Keratinocyte (primary cell): ENCODE data around the gene TBXAS1. TPM values are rescaled to one million over a fixed set of nuclear protein-coding genes. Genes with fewer than 3 reads are reported as not detected.

Source experiments
- DNase-seq: peaks from one replicate; pipeline ENCODE4 v3.0.0-alpha.2; 2011; ENCODE audit warnings: low read depth, missing footprints, low spot score
- FAIRE-seq: peaks from 2 replicates; lab custom pipeline; 2011; peaks lifted over from hg19 to GRCh38; lab: Jason Lieb, UNC
- H2AFZ ChIP-seq: 2 replicates; pipeline ENCODE4 v1.6.0; 2012; ENCODE audit warnings: low read length, control low read depth, inconsistent platforms; ENCODE audit not compliant: control insufficient read depth
- H3K27ac ChIP-seq: 2 replicates; pipeline ENCODE4 v1.5.1; 2011; ENCODE audit warnings: low read length; ENCODE audit not compliant: control insufficient read depth, insufficient read depth
- H3K27me3 ChIP-seq: 3 replicates; pipeline ENCODE4 v1.6.0; 2011; ENCODE audit warnings: low read length; ENCODE audit not compliant: control insufficient read depth, insufficient read depth; ENCODE audit errors: extremely low read depth
- H3K36me3 ChIP-seq, 2 experiments: 2 replicates in 1 of 2; 3 replicates in 1 of 2; pipeline ENCODE4 v1.5.1; 2011; ENCODE audit warnings: low read length in 2 of 2, mild to moderate bottlenecking in 1 of 2; ENCODE audit not compliant: control insufficient read depth in 2 of 2, insufficient read depth in 2 of 2; ENCODE audit errors: extremely low read depth in 1 of 2
- H3K4me1 ChIP-seq: 3 replicates; pipeline ENCODE4 v1.5.1; 2011; ENCODE audit warnings: low read length; ENCODE audit not compliant: control insufficient read depth, insufficient read depth; ENCODE audit errors: extremely low read depth
- H3K4me2 ChIP-seq: 3 replicates; pipeline ENCODE4 v1.6.0; 2011; ENCODE audit warnings: low read depth, low read length; ENCODE audit not compliant: control insufficient read depth, insufficient read depth; ENCODE audit errors: extremely low read depth
- H3K4me3 ChIP-seq, 3 experiments: fragments of 200-600 bp in 1 of 3; sonication (generic) in 1 of 3; 2 replicates in 2 of 3; 3 replicates in 1 of 3; pipeline ENCODE4 v1.5.1; 2011 to 2016; ENCODE audit warnings: low read length in 3 of 3, mild to moderate bottlenecking in 3 of 3, control low read depth in 2 of 3, inconsistent platforms in 1 of 3, low read depth in 1 of 3, mixed read lengths in 1 of 3, mixed run types in 1 of 3, moderate library complexity in 1 of 3; ENCODE audit not compliant: control insufficient read depth in 2 of 3, insufficient read depth in 2 of 3; ENCODE audit errors: extremely low read depth in 1 of 3
- H3K79me2 ChIP-seq: 2 replicates; pipeline ENCODE4 v1.6.0; 2012; ENCODE audit warnings: low read length; ENCODE audit not compliant: control insufficient read depth, insufficient read depth
- H3K9ac ChIP-seq: 3 replicates; pipeline ENCODE4 v1.6.0; 2011; ENCODE audit warnings: low read length; ENCODE audit not compliant: control insufficient read depth, insufficient read depth; ENCODE audit errors: extremely low read depth
- H3K9me1 ChIP-seq: 3 replicates; pipeline ENCODE4 v1.6.0; 2011; ENCODE audit warnings: low read length; ENCODE audit not compliant: control insufficient read depth, insufficient read depth; ENCODE audit errors: extremely low read depth
- H3K9me3 ChIP-seq: 2 replicates; pipeline ENCODE4 v1.5.1; 2012; ENCODE audit warnings: low read depth, low read length; ENCODE audit not compliant: control insufficient read depth
- H4K20me1 ChIP-seq: 3 replicates; pipeline ENCODE4 v1.6.0; 2011; ENCODE audit warnings: low read length; ENCODE audit not compliant: control insufficient read depth, insufficient read depth; ENCODE audit errors: extremely low read depth
- EZH2 ChIP-seq: IDR thresholded peaks from one replicate; pipeline ENCODE4 v1.6.1; 2012; ENCODE audit warnings: inconsistent platforms, mild to moderate bottlenecking, low read length, moderate library complexity
- dilution Hi-C: fragments of 300-500 bp; cut with MboI; formaldehyde crosslinking; loops from one replicate; pipeline ENCODE4 v1.7.0; 2020; ENCODE audit warnings: low sequenced_read_pairs; ENCODE audit not compliant: extremely low pct_ligation_motif_present
- polyA plus RNA-seq, 5 experiments: library from polyadenylated mRNA; depleted of rRNA in 3 of 5; stranded (reverse) in 3 of 5; stranded (forward) in 1 of 5; unstranded in 1 of 5; fragments of >200 nt; gene quantifications; 1 replicate in 1 of 5; 2 replicates in 3 of 5; 3 replicates in 1 of 5; pipeline versions ENCODE4 v1.2.1 to v1.2.3, GENCODE V29; 2011 to 2012; ENCODE audit warnings: missing spikeins in 2 of 5, low read depth in 1 of 5, low replicate concordance in 1 of 5
- TF ChIP-seq, protein P1 (sequence below), 3 experiments: IDR thresholded peaks in 1 of 3; conservative IDR thresholded peaks in 1 of 3; optimal IDR thresholded peaks in 1 of 3; 2 replicates in 2 of 3; 3 replicates in 1 of 3; pipeline versions ENCODE3 to v1.5.1; 2011; ENCODE audit warnings: low read length in 3 of 3, mild to moderate bottlenecking in 3 of 3, moderate library complexity in 2 of 3, control low read depth in 1 of 3, inconsistent platforms in 1 of 3; ENCODE audit not compliant: insufficient read depth in 2 of 3; ENCODE audit errors: extremely low read depth in 1 of 3

The TBXAS1 gene
- polyA plus RNA-seq, 1 donor (not counting 4 experiments of a cell fraction or from before 2014, with no cell fraction given) = 2.9 TPM

DNA sequence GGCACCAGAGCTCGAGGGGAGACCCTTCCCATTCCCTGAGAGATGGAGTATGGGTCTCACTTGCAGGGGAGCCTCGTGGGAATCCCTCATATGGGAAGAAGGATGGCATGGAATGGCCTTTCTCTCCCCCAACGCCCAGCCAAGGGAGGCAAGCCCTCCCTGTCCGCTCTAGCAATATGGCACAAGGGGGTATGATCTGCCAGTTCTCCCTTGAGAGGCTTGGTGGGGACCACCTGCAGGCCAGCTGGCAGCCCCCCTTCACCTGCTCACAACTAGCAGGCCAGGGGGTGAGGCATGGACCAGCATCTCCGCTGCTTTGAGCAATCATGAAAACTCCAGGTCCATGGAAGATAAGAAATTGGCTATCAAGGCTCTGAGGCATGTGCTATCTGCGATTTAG is 162.8 kb downstream of the TBXAS1 start:
- Histone ChIP-seq H3K4me1 (no peaks in the 10 kb centered on the region), H3K27ac (no peak overlapping the region), H4K20me1 (no peaks in the 10 kb centered on the region), H3K9me3 (no peaks in the 10 kb centered on the region), H3K4me3 (no peak overlapping the region), H3K27me3 (no peaks in the 10 kb centered on the region), H3K4me2 (no peak overlapping the region), H3K9ac (no peak overlapping the region), H3K36me3 (no peaks in the 10 kb centered on the region), H2AFZ (no peak overlapping the region), H3K79me2 (no peaks in the 10 kb centered on the region), H3K9me1 (no peaks in the 10 kb centered on the region)
- TF ChIP-seq, protein P1, sequence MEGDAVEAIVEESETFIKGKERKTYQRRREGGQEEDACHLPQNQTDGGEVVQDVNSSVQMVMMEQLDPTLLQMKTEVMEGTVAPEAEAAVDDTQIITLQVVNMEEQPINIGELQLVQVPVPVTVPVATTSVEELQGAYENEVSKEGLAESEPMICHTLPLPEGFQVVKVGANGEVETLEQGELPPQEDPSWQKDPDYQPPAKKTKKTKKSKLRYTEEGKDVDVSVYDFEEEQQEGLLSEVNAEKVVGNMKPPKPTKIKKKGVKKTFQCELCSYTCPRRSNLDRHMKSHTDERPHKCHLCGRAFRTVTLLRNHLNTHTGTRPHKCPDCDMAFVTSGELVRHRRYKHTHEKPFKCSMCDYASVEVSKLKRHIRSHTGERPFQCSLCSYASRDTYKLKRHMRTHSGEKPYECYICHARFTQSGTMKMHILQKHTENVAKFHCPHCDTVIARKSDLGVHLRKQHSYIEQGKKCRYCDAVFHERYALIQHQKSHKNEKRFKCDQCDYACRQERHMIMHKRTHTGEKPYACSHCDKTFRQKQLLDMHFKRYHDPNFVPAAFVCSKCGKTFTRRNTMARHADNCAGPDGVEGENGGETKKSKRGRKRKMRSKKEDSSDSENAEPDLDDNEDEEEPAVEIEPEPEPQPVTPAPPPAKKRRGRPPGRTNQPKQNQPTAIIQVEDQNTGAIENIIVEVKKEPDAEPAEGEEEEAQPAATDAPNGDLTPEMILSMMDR (optimal IDR thresholded peaks at IDR 0.05 in 1 of 3, IDR thresholded peaks at IDR 0.05 in 1 of 3, conservative IDR thresholded peaks at IDR 0.05 in 1 of 3; ENCODE audit: extremely low read depth in 1 of 3, insufficient read depth in 2 of 3, low read length in 3 of 3) = no peak
- no peak for TF ChIP-seq EZH2
- DNase-seq (no peak), FAIRE-seq (no peak)
- dilution Hi-C loops = no loop called here

DNA sequence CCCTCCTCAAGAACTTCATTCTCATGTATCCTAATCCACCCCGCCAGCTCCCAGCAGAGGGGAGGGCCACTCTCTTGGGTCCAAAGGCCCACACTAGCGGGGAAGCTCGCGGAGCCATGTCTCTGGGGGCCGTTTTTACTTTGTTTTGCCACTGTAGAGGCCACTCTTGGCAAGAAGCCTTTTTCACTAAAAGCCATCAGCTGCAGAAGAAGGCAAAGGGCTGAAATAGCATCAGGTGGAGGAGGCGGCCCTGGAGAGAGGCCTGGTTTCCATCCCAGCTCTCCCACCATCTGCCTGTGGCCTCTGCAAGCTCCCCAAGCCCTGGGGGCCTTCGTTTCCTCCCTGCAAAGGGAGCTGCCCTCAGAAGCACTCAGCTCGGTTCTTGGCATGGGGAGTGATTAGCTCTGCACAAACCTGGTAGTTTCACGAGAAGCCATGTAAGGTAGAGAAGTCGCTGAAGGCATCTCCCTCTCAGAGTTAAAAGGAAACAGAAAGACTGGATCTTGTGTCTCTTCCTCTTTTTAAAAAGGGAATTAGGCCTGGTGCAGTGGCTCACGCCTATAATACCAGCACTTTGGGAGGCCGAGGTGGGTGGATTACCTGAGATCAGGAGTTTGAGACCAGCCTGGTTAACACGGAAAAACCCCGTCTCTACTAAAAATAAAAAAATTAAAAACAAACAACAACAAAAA is 163.4 kb downstream of the TBXAS1 start:
- H3K4me1 ChIP-seq = no peaks in the 10 kb centered on the region
- FAIRE-seq = no peak
- dilution Hi-C loops = no loop called here
- H3K36me3 ChIP-seq = no peaks in the 10 kb centered on the region
- no peak overlapping the region for H3K4me3 ChIP-seq
- no peak overlapping the region for H3K4me2 ChIP-seq
- DNase-seq = no peak
- H4K20me1 ChIP-seq = no peaks in the 10 kb centered on the region
- no peaks in the 10 kb centered on the region for H3K27me3 ChIP-seq
- no peak overlapping the region for H3K27ac ChIP-seq
- no peak overlapping the region for H2AFZ ChIP-seq
- no peaks in the 10 kb centered on the region for H3K79me2 ChIP-seq
- H3K9ac ChIP-seq = no peak overlapping the region
- no peak for TF ChIP-seq EZH2
- TF ChIP-seq, protein P1 (optimal IDR thresholded peaks at IDR 0.05 in 1 of 3, IDR thresholded peaks at IDR 0.05 in 1 of 3, conservative IDR thresholded peaks at IDR 0.05 in 1 of 3; ENCODE audit: extremely low read depth in 1 of 3, insufficient read depth in 2 of 3, low read length in 3 of 3) = no peak
- no peaks in the 10 kb centered on the region for H3K9me1 ChIP-seq
- H3K9me3 ChIP-seq = no peaks in the 10 kb centered on the region
